GM21825 (cell line): ENCODE results near the gene TTLL11.
"Not testable (repeated sequence)": the region's sequence is repeated elsewhere in the genome, so short reads cannot be mapped to it uniquely, and the experiment has no call there.

Experiments used
- ATAC-seq: cut with Tn5 transposase; IDR thresholded peaks from one replicate; pipeline ENCODE4 v1.9.1; 2021; ENCODE audit warnings: mild to moderate bottlenecking, moderate library complexity; ENCODE audit not compliant: unreplicated experiment

Gene TTLL11

DNA sequence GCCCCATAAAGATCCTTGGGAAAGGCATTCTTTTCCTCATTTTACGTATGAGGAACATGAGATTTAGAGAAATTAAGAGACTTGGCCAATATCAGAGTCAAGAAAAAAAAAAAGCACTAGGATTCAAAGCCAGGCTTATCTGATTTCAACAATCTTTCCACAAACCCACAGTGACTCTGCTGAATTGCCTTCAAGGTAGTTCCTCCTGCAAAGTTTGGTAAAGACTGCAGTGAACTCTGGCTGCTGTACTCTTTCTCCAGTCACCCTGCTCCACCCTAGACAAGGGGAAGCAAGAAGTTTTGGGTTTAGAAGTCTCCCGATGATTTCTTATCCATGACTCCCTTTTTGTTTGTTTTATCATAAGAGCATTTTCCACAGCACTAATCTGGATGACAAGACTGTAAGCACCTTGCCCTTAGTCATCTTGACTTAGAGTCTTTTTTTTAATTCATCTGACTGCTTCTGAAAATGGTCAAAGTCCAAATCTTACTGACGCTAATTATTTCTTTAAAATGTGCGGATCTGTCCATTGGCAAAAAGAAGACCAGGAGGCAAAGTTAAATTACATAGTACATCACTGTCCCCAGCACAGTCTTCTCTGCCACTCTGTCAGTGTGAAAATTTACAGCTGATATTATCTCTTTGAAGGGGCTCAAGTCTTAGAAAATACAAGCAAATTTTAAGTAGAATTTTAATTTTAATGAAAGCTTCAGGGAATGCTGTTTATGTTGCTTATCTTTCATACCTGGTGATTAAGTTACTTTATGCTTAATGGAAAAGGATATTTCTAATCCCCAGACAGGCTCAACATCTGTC lies 180.1 kb downstream of the TTLL11 start:
- ATAC-seq = no peak

DNA sequence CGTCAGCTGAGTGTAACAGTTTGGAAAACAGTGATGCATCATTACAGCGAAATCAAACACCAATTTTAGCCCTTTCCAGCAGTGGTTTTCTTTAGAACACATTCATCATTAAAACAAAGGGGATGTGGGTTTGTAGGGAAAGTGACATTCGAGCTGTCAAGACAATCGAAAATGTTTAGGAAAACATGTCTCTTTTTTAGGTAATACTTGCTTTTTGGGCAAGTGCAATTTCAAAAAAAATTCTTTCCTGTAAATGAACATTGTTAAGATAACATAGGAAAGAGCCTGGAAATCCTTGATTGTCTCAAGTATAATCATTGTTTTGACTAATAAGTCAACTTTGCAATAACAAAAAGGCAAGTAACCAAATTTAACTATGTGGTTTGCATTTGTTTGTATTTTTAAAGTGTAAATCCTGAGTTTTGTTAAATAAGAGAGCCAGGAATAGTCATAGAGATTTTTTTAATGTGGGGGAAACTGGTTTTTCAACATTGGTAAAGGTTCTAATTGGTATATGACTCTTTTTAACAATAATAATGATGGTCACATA lies 182.5 kb downstream of the TTLL11 start:
- no peak for ATAC-seq

DNA sequence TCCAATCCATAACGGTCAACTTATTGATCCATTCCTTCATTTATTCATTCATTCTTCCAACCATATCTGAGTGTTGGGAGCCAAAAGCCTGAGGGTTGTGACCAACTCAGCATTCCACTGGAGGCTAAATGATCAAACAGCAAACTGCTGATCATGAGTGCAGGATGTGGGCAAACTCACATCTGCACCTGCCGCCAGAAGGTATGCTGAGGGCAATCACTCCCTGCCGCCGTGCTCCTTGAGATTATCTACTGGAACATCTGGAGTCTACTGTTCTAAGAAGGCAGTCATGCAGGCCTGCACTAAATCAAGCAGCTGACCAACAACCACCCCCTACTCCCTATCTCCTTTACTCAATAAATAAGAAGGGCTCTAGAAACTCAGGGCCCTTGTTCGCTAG lies 184.0 kb downstream of the TTLL11 start:
- ATAC-seq = no peak

DNA sequence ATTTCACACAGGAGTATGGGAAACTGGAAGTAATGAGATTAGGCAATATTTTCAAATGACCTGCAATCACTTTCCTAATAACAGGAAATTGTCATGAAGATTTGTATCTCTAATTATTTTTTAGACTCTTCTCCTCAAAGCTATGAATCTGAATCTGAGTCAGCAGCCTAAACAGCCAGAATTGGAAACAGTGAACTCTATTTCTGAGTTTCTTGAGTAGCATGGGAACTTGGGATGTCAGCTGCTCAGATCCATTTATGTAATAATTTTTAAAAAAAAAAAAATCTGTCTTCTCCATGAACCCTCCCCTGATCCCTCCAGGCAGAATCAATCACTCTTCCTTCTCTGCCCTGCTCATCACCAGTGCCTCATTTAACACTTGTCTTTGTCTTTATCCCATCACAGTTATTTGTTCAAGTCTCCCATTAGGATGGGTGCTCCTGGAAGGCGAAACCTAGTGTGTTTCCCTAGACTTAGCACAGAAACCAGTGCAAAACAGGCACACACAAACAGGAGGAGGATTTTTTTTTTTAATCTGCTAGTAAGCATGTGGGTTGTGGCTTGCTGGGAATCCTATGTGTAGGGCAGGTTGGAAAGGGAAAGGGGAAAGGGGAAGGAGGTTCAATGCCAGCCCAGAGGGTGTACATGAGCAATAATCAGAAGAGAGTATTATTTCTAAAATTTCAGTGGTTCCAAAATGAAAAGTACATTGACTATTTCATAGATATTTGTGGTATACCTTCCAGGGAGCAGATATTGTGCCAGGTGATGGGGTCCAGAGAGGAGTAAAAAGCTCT lies 186.8 kb downstream of the TTLL11 start:
- ATAC-seq = no peak

DNA sequence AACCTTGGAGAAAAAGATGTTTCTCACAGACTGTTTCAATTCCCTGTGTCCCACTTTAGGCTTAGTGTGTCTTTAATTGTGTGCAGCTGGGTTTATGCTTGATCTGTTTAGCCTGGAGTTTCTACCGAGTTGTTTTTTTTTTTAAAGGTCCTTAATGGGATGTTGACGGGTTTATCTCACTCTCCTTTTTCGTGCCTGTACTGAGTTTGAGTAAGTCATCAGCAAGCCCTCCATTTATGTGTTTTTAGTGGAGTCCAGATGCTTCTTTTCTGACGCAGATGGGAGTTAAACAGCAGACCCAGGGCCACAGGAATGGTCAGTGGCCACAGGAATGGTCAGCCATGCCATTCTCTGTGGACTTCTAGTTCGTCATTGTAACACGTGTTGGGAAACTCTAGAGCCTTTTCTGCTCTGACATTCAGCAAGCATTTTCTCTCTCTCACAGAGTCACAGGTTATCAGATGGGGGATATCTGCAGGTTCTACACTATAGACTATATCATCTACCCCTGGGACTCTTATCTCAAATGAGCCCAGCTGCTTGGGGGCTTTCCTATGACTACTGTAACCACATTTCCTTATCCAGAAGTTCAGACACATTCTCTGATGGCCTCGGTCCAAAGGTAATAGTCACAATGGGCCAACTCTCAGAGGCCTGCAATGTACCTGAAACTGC lies 190.5 kb downstream of the TTLL11 start:
- no peak for ATAC-seq

DNA sequence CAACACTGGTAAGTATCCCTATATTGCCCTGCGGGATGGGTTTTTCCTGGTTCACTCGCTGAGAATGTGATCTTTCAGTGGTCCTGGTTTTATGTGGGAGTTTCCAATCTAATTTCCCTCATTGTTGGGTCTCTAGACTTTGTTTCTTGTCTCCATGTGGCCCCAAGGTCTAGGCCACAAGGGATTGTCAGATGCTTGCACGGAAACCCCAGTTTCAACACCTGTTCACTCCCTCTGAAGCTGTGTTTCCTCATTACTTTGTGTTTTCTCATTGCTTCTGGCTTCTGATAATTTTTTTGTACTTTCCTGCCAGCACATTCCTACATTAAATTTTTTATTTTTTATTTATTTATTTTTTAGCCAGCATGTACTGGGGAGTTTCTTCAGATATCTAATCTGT lies 191.5 kb downstream of the TTLL11 start:
- ATAC-seq = no peak

DNA sequence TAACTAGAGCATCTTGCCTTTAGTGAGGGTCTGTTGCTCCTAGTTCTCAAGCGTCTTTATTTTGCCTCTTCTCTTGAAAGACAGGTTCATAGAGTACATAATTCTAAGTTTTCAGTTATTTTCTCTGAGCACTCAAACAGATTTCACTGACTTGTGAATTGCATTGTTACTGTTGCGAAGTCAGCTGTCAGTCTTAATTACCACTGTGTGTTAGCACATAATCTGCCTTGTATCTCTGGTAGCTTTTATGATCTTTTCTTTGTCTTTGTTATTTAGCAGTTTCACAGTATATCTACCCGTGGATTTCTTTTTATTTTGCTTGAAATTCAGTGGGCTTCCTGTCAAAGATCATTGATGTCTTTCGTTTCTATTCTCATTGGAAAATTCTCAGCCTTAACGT lies 192.9 kb downstream of the TTLL11 start:
- no peak for ATAC-seq

DNA sequence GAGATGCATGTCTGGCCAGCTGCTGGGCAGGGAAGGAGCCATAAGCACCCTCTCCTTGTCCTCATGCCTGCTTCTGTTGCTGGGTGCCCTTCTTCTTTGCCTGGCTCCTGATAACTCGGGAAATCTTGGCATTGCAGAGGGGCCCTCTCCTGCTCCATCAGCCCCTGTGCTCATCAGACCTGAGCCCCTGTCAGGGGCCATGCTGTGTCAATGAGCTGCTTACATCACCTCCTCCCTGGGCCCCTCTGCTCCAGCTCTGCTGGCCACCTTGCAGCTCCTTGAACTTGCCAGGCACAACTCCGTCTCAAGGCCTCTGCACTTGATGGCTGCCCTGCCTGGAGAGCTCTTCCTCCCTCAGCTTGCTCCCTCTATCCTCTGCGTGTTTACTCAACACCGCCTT lies 194.3 kb downstream of the TTLL11 start:
- ATAC-seq = no peak

DNA sequence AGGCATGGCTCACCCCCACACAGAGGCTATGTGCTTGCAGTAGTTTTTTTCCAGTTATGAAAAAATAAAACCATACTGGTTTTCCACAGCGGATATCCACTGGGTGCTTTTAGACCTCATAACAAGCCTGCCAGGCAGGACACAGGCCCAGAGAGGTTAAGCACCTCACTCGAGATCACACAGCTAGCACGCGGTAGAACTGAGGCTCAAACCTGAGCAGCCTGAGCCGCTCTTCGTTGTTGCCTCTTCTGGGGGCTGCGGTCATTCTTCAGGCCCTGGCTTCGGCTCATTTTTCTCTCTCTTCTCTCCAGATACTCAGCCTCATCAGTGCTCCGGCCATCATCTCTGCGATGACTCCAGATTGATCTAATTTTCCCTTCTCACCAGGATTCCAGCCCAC lies 196.0 kb downstream of the TTLL11 start:
- ATAC-seq = no peak

DNA sequence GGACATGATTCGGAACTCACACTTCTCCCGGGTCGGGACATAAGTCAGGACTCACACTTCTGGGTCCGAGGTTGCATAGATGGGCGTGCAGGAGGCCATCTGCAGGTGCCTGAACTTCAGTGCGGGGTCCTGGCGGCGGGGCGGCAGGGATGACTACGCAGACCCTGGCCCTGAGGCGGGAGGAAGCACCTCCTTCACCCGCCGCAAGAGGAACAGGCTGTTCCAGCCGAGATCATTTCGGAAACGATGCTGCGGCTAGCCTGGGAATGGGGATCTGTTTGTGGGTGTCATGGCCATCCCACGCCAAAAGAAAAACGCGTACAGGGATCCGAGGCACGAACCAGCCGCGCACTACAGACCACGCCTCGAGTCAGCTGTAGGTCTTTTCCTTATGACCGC lies 196.6 kb downstream of the TTLL11 start:
- no peak for ATAC-seq

DNA sequence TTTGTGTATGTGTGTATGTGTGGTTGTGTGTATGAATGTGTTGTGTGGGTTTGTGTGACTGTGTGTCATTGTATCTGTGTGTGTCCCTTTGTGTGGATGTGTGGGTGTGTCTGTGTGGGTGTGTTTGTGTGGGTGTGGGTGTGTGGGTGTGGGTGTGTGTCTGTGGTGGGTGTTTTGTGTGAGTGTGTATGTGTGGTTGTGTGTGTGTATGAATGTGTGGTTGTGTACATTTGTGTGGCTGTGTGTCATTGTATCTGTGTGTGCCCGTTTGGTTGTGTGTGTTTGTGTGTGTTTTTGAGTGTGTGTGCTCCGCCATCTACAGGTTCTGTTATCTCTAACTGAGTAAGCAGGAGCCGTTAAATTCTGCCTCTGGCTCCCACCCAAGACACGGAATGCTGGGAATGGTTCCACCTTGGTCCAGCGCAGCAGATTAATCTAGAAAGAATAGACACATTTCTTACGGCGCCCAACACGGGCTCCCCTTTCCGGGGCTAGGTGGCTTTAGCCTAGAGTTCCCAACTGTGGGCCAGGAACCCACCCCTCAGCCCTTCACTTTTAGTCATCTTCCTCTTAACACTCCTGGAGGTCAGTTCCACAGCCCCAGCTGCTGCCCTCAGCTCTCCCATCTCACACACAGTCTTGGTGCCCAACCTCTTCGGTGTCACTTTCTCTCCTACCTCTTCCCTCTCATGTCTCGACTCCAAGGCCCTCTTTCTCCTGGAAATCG lies 197.1 kb downstream of the TTLL11 start:
- ATAC-seq = no peak

DNA sequence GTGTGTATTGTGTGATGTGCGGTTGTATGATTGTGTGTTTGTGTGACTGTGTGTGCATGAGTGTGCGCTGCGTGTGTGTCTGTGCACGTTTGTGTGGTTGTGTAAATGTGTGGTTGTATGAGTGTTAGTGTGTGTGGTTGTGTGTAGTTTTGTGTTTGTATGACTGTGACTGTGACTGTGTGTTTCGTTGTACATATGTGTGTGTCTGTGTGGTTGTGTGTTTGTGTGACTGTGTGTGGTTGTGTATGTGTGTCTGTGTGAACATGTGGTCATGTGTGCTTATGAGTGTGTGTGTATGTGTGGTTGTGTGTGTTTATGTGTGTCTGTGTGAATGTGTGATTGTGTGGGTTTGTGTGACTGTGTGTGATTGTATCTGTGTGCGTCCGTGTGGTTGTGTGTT lies 197.8 kb downstream of the TTLL11 start:
- no peak for ATAC-seq

DNA sequence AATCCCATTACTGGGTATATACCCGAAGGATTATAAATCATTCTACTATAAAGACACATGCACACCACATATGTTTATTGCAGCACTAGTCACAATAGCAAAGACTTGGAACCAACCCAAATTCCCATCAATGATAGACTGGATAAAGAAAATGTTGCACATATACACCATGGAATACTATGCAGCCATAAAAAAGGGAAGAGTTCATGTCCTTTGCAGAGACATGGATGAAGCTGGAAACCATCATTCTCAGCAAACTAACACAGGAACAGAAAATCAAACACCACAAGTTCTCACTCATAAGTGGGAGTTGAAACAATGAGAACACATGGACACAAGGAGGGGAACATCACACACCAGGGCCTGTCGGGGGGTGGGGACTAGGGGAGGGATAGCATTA lies 198.7 kb downstream of the TTLL11 start:
- ATAC-seq = not testable (repeated sequence)

DNA sequence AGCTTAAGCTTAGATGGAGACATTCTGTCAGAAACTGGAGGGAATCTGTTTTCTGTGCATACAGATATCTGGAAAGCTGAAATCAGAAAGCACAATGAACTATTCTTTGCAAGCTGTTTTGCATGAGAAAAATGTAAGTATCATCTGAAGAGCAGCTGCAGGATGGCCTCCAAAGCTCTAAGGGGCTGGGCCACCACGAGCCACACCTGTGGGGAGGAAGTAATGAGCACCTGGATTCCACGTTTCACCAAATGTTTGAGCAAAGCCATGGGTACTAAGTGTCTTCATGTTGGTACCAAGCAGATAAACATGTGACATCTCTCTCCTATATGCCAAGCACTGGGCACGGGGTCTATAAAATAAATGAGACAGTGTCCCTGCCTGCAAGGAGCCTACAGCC lies 199.3 kb downstream of the TTLL11 start:
- ATAC-seq = no peak

DNA sequence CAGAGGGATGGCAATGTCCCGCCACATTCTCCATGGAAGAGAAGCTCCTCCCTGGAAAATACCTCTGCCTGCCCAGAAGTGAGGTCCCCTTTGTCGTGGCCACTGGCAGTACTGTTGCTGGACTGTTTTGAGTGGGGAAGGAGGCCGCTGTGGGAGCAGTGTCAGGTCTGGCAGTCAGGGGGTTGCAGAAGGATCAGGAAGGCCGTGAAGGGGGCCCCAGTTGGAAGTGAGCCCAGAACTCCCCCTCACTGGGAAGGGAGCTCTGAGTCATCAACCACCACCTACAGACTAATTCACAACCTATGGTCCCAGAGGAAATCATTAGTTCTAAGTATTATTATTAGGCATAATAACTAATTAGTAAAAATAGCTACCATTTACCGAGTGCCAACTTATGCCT lies 200.4 kb downstream of the TTLL11 start:
- ATAC-seq = no peak

DNA sequence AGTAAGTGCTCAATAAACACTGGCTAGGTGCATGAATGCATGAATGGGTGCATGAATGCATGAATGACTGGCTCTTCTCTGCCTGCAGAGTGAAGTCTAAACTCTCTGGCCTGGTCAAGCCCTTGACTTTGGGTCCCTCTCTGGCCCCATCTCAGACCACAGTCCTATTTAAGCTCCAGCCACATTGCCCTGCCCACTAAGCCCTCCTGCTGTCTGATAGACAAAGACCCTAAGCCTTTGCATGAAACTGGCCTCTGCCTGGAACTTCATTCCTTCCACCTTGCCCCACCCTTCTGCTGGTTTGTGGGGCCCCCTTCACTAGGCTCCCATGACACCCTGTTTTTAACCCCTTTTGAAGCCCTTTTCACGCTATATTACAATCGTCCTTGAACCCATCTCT lies 202.4 kb downstream of the TTLL11 start:
- no peak for ATAC-seq

DNA sequence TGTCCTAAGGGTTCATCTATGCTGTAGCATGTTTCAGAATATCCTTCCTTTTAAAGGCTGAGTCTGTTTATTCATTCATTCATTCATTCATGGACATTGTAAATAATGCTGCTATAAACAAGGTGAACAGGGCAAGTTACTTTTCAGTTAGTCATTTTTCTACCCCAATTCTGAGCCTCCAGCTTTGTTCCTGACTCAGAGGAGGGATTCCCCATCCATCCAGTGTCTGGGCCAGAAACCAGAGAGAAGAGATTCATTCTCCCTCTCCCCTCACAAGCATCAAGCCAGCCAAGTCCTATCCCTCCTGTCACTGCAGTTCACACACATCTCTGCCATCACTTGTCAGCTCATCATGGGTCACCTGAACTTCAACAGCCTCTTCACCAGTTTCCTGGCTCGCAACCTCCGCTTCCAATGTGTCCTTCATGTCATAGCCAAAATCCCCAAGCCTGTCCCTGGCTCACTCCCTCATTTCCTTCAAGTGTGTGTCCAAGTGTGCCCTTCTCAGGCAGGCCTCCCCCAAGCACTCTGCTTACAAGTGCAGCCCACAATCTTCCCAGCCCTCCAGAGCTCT lies 203.0 kb downstream of the TTLL11 start:
- ATAC-seq = no peak

DNA sequence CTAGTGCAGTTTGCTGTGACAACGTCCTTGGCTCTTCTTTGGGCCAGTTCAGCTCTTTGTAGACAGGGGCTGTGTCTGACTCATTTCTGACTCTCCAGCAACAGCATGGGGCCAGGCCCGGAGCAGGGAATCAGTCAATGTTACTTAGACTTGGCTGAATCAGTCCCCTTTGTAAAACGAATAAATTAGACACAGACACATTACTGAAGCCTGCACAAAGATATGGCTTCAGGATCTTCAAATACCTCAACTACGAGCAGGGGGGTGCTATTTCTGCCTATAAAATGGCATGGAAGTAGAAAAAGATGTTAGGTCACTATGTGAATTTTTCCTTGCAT lies 204.7 kb downstream of the TTLL11 start:
- no peak for ATAC-seq

DNA sequence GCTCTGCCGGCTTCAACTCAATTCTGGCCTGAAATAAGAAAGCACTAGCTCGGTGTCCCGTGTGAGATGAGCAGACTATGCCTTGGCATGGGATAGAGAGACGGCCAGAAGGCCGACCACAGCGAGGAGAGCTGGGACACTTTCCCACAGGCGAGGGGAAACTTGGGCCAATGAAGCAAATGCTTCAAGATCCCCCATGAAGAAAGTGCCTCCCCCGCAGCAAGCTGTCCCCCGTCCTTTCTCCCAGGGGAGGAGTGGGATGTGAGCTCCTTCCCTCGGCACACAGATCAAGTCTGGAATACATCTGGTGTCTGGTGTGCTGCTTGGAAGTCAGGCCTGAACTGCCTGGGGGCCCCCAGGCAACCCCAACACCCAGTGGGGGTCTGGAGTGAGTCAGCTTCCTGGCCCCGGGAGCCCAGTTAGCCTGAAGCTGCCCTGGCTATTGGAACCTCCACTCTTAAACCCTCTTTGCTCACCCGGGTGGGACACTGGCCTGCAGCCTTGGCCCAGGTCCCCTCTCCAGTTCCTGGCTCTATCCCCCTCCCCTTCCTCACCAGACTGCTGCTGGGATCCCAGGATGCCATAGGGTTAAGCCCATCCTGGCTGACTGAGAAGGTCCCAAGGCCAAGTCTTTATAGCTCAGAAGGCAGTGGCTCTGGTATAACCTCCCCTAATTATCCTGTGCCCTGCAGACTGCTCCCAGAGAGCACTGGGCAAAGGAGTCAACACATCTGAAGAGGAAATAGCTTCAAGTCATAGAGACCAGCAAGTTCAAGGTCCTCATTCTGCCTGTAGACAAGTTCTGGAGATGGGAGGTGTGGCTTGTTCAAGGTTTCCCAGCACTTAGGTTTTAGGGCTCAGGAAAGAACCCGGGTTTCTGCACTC lies 205.3 kb downstream of the TTLL11 start:
- no peak for ATAC-seq
